GM19397 (cell line): ENCODE results near the gene SPC24.

Experiments
- ATAC-seq: cut with Tn5 transposase; IDR thresholded peaks from one replicate; pipeline ENCODE4 v1.9.1; 2021; ENCODE audit warnings: mild to moderate bottlenecking, moderate library complexity; ENCODE audit not compliant: unreplicated experiment

The SPC24 gene

GRCh38 chr19:11155373-11156120, at the start of gene SPC24:
Gene SPC24, minus strand, starts transcription at chr19:11155782. Its CDS starts 6 bp downstream, at chr19:11155776.
- peak; percentile 94 for ATAC-seq

- ATAC-seq = no peak
Observed at GRCh38 chr19:11204943-11205349, 49.4 kb upstream of the SPC24 start.

GRCh38 chr19:11204076-11204602, 48.6 kb upstream of the SPC24 start:
- ATAC-seq = no peak

GRCh38 chr19:11203194-11204075, 47.9 kb upstream of the SPC24 start:
- ATAC-seq = no peak

- ATAC-seq = no peak
Observed at GRCh38 chr19:11202488-11203193, 47.1 kb upstream of the SPC24 start.

- no peak for ATAC-seq
Observed at GRCh38 chr19:11201791-11202190, 46.2 kb upstream of the SPC24 start.

- ATAC-seq = no peak
Observed at GRCh38 chr19:11200931-11201330, 45.3 kb upstream of the SPC24 start.

- ATAC-seq = no peak
Observed at GRCh38 chr19:11200015-11200574, 44.5 kb upstream of the SPC24 start.

GRCh38 chr19:11199517-11199916, 43.9 kb upstream of the SPC24 start:
- no peak for ATAC-seq

- no peak for ATAC-seq
Observed at GRCh38 chr19:11198769-11199424, 43.3 kb upstream of the SPC24 start.

GRCh38 chr19:11198175-11198534, 42.6 kb upstream of the SPC24 start:
- ATAC-seq = no peak

GRCh38 chr19:11197291-11198174, 42.0 kb upstream of the SPC24 start, which contains the start of gene KANK2:
Gene KANK2, minus strand, starts transcription at chr19:11197545. Its CDS starts 3,034 bp downstream, at chr19:11194511.
- peak; percentile 64 for ATAC-seq

- ATAC-seq = no peak
Observed at GRCh38 chr19:11196406-11197287, 41.1 kb upstream of the SPC24 start.

GRCh38 chr19:11195681-11196080, 40.1 kb upstream of the SPC24 start:
- ATAC-seq = no peak

- ATAC-seq = no peak
Observed at GRCh38 chr19:11194656-11195558, 39.3 kb upstream of the SPC24 start.

GRCh38 chr19:11194173-11194572, 38.6 kb upstream of the SPC24 start:
- ATAC-seq = no peak
